GM20000 (cell line): Measurements from ENCODE around the gene GSTM3.
"Not testable (repeated sequence)": the region's sequence is repeated elsewhere in the genome, so short reads cannot be mapped to it uniquely, and the experiment has no call there.

Source experiments
- DNase-seq: peaks from one replicate; pipeline ENCODE4 v3.0.0; 2012; ENCODE audit warnings: low spot score
- TF ChIP-seq, protein P1 (sequence below): IDR thresholded peaks from 2 replicates; pipeline ENCODE4 v1.5.1; 2012; ENCODE audit warnings: mild to moderate bottlenecking, control low read depth; ENCODE audit errors: extremely low read depth, missing control alignments

Gene GSTM3

DNA sequence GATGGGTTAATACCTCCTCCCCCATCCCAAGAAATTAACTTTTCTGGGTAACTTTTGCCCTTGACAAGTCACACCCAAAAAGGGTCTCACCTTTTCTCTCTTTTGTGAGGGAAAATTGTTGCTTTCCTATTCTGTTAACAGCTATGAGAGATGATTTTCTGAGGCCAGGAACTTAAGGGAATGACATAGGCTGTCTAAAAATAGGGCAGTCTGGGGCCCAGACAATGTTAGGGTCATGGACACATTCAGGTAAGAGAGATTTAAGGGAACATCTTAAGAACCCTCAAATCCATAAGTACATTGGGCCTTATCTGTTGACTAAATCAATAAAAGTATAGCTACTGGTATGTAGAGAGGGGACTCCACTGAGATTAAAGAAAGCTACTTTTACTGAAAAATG, 8.4 kb upstream of the GSTM3 start:
- TF ChIP-seq, protein P1, sequence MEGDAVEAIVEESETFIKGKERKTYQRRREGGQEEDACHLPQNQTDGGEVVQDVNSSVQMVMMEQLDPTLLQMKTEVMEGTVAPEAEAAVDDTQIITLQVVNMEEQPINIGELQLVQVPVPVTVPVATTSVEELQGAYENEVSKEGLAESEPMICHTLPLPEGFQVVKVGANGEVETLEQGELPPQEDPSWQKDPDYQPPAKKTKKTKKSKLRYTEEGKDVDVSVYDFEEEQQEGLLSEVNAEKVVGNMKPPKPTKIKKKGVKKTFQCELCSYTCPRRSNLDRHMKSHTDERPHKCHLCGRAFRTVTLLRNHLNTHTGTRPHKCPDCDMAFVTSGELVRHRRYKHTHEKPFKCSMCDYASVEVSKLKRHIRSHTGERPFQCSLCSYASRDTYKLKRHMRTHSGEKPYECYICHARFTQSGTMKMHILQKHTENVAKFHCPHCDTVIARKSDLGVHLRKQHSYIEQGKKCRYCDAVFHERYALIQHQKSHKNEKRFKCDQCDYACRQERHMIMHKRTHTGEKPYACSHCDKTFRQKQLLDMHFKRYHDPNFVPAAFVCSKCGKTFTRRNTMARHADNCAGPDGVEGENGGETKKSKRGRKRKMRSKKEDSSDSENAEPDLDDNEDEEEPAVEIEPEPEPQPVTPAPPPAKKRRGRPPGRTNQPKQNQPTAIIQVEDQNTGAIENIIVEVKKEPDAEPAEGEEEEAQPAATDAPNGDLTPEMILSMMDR = no peak
- DNase-seq = no peak

DNA sequence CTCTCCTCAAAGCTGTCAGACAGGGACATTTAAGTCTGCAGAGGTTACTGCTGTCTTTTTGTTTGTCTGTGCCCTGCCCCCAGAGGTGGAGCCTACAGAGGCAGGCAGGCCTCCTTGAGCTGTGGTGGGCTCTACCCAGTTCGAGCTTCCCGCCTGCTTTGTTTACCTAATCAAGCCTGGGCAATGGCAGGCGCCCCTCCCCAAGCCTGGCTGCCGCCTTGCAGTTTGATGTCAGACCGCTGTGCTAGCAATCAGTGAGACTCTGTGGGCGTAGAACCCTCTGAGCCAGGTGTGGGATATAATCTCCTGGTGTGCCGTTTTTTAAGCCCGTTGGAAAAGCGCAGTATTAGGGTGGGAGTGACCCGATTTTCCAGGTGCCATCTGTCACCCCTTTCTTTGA, 7.5 kb upstream of the GSTM3 start:
- DNase-seq = not testable (repeated sequence)

DNA sequence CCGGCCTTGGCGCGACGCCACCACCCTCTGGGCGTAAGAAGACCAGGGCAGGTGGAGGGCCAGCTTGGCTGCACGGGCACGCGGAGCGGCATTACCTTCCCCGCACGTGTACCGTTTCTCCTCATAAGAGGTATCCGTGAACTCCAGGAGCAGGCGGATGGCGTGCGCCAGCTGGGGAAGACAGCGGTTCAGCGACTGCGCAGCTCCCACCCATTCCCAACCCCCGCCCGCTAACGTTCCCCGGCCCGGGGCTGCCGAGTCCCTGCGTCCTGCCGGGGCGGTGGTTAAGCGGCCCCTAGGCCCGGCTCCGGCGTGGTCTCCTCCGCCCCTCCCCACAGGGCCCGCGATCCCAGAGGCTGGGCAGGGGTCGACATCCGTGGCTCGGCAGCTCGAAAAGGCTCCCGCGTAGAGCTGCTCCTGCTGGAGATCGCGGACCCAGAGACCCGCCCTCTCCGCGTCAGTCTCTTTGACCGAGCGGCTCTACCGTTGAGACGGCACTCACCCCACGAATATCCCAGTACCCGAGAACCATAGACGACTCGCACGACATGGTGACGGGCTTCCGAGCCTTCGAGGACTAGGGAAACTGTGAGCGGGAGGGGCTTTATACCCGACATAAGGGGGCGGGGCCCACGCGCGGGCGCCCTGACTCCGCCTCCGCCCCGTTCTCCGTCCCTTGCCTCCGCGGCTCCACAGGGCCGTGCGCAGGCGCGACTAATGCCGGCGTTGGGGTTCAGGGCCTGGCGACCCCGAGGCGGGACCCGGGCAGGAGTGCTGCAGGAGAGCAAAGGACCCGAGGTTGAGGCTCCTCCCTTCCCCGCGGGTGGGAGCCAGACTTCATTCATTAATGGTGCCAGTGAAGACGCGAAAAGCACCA, 862 bp downstream of the GSTM3 start:
- peak; percentile 82 for DNase-seq
- TF ChIP-seq, protein P1 = no peak

DNA sequence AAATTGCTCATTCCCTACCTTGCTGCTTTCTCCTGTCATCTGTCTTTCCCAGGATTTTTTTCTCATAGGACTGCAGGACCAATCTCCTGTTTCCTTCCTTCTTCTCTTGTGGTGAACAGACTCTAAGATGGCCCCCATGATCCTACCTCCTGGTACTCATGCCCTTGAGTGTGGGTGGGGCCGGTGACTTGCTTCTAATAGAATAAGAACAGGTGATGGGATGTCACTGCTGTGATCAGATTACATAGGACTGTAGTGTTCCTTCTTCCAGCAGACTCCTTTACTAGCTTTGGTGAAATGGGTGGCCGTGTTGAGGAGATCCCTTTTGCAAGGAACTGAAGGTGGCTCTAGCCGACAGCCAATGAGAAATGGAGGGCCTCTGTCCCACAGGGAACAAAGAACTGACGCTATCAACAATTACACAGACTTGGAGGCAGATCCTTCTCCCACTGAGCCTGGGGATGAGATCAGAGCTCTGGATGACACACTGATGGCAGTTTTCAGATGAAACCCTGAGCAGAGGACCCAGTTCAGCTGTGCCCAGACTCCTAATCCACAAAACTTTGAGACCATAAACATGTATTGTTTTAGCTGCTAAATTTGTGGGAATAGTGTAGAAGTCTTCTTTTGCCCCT, 7.5 kb downstream of the GSTM3 start:
- no peak for DNase-seq
- TF ChIP-seq, protein P1 = no peak

DNA sequence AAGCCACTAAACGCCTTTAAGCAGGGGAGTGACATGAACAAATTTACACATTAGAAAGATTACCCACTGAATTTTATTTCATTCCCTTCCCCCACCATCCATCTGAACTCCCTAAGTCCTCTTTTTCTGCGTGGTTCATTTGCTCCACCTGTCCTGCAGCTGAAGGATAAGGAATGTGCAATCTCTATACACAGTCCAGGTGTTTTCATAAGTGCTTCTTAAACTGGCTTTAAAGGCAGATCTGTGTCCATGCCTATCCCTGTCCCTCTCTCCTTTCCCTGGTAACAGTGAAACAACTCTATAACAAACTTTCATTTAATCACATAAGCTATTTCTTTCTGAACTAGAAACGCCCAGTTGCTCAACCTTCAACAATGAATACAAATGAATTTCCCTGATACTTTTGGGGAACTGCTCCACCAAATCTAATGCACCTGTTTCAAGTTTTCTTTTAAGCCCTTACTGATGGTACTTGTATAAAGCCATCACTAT, 8.4 kb downstream of the GSTM3 start:
- TF ChIP-seq, protein P1 = no peak
- DNase-seq = no peak

DNA sequence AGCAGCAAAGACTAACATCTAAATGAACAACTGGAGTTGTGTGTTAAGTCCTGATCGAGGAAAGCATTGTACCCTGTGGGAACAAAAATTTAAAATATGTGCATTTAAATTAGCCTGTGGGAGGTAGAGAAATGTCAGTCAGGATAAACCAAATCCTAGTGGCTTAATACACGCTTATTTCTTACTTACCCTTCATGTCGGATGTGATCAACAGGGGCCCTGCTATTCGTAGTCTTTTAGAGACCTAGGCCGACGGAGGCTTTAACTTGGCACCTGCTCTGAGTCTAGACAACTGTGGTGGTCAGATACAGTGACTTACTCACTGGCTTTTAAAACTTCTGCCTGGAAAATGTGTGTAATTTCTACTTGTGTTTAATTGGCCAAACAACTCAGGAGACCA, 10.2 kb downstream of the GSTM3 start:
- no peak for DNase-seq
- TF ChIP-seq, protein P1 = no peak

DNA sequence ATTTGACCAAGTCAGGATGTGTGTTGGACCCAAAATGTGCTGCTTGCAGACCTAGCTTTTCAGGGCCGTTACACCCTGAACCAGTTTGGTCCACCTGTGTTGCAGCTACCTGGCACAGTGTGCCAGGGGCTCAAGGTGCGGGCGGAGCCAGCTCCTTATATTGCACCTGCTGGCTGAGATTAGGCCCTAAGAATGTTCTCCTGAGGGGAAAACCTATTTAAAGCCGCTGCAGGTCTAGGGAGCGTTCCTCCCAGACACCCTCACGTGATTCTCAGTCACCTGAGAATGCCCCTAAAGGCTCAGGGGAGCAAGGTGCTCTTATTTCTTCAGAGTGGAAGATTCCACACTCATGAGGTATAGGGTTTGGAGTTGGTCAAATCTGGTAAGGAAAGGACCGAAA, 12.0 kb downstream of the GSTM3 start:
- DNase-seq = no peak
- TF ChIP-seq, protein P1 = no peak
